GM19025 (cell line): ENCODE results near the gene SFTA2.
"Not testable (repeated sequence)": the region's sequence is repeated elsewhere in the genome, so short reads cannot be mapped to it uniquely, and the experiment has no call there.

Source experiments
- ATAC-seq: cut with Tn5 transposase; IDR thresholded peaks from one replicate; pipeline ENCODE4 v1.9.1; 2021; ENCODE audit warnings: mild to moderate bottlenecking, low read depth, moderate library complexity; ENCODE audit not compliant: unreplicated experiment

The SFTA2 gene

DNA sequence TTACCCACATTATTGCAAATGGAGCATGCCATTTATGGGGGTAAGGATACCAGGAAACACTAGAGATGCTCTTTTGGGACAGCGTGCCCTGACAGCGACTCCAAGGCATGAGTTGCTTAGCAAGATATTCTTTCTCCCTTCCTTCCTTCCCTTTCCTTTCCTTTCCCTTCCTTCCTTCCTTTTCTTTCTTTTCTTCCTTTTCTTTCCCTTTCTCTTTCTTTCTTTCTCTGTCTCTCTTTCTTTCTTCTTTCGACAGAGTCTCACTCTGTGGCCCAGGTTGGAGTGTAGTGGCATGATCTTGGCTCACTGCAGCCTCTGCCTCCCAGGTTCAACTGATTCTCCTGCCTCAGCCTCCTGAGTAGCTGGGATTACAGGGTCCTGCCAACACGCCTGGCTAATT, 12.1 kb upstream of the SFTA2 start:
- ATAC-seq: no peak

GRCh38 chr6:30942338-30943060, 10.5 kb upstream of the SFTA2 start:
- no peak for ATAC-seq

DNA sequence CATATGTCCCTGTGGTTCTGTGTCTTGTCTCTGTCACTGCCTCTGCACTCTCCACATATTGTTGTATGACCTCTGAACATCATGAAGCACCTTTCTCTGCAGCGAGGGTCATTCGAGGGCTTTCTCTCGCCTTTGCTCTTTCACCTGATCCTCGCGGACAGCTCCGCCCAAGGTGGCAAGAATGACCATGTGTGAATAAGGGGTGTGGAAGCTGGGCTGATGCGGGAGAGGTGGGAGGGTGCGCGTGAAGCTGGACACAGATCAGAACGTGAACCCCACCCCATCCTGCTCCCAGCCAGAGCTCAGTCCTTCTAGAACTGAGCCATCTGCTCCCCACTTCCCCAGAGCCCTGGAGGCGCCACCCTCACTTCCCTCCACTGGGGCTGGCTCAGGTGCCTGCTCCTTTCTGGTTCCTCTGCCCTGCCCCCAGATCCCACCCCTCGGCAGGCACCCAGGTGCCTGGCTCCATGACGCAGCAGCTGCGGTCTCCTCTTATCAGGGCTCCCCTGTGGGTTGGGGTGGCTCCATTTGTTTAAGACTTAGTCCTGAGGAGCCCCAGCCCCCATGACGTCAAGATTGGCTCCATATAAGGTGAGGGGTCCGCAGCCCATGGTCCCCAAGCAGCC, 8.5 kb upstream of the SFTA2 start, which contains the start of gene MUCL3:
TSS of gene MUCL3 (plus strand) at position 613 of the 626 bp plus-strand sequence. CDS start 27 bp downstream, outside the sequence.
- no peak for ATAC-seq

DNA sequence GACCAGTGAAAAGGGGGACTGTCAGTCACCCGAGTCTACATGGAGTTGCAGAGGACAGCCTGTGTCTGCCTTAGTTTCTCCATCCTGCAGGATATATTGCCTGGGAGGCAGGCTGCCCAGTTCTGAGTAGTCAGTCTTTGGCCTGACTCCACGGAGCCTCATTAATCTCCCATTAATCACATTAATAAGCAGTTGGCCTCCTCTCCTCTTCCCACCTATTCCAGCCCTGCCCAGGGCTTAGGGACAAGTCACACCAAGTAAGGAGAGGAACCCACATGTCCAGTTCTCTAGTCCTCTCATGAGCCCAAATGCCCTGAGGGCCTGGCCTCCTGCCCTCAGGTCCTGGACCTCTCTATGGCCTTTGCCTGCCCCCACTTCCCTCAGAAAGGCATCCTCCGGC, 7.5 kb upstream of the SFTA2 start:
- no peak for ATAC-seq

DNA sequence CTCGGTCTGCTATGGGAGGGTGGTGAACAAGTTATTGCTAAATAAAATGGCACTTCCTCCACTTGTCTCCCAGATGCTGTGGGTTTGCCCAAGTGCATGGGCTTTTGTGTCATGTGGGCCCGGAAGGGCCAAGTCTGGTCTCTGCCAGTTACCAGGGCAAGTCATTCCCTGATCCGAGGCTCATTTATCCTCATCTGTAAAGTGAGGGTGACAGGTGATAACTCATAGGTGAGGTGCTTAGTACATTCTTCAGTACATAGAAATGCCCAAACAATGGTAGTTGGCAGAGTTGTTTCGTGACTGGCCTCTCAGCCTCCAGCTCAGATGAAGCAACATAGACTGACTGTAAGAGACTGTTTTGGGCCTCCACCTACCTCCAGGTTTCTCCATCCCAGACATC, 6.8 kb upstream of the SFTA2 start:
- ATAC-seq: no peak

DNA sequence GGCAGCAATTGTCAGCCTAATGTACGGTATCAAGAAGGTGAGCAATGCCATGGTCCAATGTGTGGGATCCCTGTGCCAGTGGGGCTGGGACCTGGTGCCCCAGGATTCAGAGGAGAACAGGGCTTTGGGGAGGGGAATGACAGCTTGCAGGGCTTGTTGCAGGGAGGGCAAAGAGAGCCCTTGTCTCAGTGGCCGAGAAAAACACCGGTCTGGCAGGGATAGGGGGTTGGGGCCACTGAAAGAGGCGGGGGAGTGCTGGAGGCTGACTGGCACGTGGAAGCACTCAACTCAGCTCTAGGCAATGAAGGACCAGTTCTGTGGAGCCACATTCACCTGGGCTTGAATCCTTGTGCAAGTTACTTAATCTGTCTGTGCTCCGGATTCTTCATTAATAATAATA, 5.3 kb upstream of the SFTA2 start:
- no peak for ATAC-seq

DNA sequence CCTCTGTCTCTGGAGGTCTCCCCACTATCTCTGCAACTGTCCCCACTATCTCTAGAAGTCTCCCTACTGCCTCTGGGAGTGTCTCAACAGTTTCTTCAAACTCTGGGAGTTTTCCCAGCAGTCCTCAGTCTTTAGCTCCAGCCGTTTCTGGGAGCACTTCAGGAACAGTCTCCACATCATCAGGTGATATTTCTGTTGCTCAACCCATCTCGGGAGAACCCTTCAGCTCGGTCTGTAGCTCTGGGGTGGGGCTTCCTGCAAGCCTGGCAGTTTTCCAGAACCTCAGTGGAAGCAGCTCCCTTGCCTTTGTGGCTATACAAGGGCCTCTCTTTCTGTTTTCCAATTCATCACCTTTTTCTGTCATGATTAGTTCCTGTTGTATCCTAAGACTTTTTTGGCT, 3.0 kb upstream of the SFTA2 start:
- ATAC-seq: no peak

GRCh38 chr6:30932665-30933365, 845 bp upstream of the SFTA2 start:
- ATAC-seq: no peak

DNA sequence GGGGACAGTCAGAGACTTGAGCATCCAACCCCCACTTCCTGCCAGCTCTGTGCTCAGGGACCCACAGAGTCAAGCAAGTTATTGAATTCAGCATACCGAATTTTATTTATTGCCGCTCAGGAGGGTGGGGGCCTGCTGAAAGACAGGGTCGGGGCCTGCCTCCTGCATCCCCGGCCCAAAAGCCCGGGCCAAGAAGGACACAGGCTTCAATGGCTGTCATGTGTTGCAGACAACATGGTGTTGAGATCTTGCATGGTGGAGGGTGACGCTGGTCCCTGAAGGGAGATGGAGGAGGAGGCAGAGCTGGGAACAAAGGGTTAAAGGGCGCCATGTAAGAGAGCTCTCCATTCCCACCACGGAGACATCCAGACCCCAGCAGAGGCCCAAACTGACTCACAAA, 698 bp downstream of the SFTA2 start:
- no peak for ATAC-seq

GRCh38 chr6:30930506-30930905, 1.5 kb downstream of the SFTA2 start:
- no peak for ATAC-seq

- ATAC-seq: no peak
Observed at GRCh38 chr6:30928677-30929076, 3.3 kb downstream of the SFTA2 start.

GRCh38 chr6:30927080-30927479, 4.9 kb downstream of the SFTA2 start:
- not testable (repeated sequence) for ATAC-seq

DNA sequence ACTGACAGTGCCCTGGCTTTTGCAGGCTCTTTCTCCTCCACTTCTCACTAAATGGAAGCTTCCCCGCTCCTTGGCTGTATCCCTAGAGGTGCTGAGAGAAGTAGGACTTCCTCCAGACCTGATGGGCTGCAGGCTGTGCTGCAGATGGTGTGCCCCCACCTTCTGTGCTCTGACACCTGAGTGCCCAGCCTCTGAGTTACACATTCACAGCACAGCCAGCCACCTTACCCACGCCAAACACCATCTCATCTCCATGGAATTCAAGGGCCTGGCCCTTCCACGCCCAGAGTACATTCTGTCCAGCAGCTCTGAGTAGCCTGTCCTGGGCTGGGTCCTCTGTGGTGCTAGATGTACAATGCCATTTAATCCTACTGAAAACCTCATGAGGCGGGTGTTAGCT, 5.3 kb downstream of the SFTA2 start:
- ATAC-seq: no peak

- ATAC-seq: not testable (repeated sequence)
Observed at GRCh38 chr6:30924040-30924627, 7.8 kb downstream of the SFTA2 start.

GRCh38 chr6:30922447-30922852, 9.5 kb downstream of the SFTA2 start:
- ATAC-seq: no peak

- no peak for ATAC-seq
Observed at GRCh38 chr6:30918670-30919069, 13.3 kb downstream of the SFTA2 start.

- ATAC-seq: no peak
Observed at GRCh38 chr6:30917487-30917886, 14.5 kb downstream of the SFTA2 start.

- no peak for ATAC-seq
Observed at GRCh38 chr6:30917041-30917440, 14.9 kb downstream of the SFTA2 start.

DNA sequence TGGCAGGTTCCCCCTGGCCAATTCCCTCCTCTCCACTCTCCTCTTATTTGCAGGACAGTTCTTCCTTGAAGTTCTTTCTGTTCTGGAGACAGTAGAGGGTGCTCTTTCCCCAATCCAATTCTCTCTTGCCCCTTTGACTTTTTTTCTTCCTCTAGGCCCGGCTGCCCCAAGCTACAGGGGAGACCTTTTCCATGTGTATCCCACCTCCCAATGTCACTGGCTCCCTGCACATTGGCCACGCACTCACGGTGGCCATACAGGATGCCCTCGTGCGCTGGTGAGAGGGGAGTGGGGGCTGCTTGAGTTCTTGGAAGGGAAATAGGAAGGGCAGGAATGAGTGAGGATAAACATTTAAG, 16.4 kb downstream of the SFTA2 start:
- ATAC-seq: no peak

DNA sequence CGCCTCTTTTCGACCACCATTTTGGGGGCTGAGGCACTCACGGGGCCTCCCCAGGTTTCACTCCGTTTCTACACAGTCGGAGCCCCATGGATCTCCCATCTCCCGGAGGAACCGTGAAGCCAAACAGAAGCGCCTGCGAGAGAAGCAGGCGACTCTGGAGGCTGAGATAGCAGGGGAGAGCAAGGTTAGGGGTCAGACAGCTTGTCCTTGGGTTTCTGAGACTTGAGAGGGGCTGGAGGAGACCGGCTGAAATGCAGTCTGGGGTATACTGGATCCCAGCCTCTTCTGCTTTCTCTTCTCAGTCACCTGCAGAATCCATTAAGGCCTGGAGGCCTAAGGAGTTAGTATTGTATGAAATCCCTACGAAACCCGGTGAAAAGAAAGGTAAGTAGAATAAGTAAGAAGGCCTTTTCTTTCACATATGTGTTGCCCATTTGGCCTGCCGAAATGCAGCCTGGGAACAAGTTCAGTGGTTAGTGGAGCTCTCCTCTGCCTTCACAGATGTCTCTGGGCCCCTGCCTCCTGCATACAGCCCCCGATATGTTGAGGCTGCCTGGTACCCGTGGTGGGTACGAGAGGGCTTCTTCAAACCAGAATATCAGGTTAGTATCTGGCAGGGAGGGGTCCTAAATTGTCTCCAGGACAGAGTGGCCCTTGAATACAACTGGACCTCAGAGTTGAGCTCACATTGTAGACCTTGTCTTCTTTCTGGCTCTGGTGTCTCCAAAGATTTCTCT, 16.9 kb downstream of the SFTA2 start:
- ATAC-seq: no peak
